Liver (tissue), 9 donors: ENCODE measurements around the gene FILIP1L. TPM values are rescaled to one million over a fixed set of nuclear protein-coding genes. Genes with fewer than 3 reads are reported as not detected.

Experiments
- DNase-seq: peaks from one replicate; pipeline ENCODE4 v3.0.0-alpha.2; 2017; ENCODE audit warnings: low spot score
- H3K27ac ChIP-seq, 2 donors: one replicate each; pipeline ENCODE4 v1.7.0; 2013; ENCODE audit warnings: inconsistent platforms in 2 of 2, low read length in 2 of 2, control low read depth in 1 of 2, low read depth in 1 of 2, mild to moderate bottlenecking in 1 of 2
- H3K27me3 ChIP-seq, 4 donors: one replicate each; pipeline versions ENCODE4 v1.6.1 to v1.7.0; 2013; ENCODE audit warnings: low read length in 3 of 4, inconsistent platforms in 1 of 4, mild to moderate bottlenecking in 1 of 4, moderate library complexity in 1 of 4; ENCODE audit not compliant: control insufficient read depth in 4 of 4, insufficient read depth in 4 of 4
- H3K36me3 ChIP-seq, 4 donors: one replicate each; pipeline versions ENCODE4 v1.6.1 to v1.7.0; 2013; ENCODE audit warnings: low read length in 3 of 4, mild to moderate bottlenecking in 3 of 4, low read depth in 1 of 4, moderate library complexity in 1 of 4; ENCODE audit not compliant: control insufficient read depth in 4 of 4, insufficient read depth in 3 of 4
- H3K4me1 ChIP-seq, 4 donors: one replicate each; pipeline versions ENCODE4 v1.6.1 to v1.7.0; 2013; ENCODE audit warnings: low read length in 3 of 4, mild to moderate bottlenecking in 3 of 4, moderate library complexity in 1 of 4; ENCODE audit not compliant: control insufficient read depth in 4 of 4, insufficient read depth in 4 of 4
- H3K4me3 ChIP-seq, 3 donors: one replicate each; pipeline versions ENCODE4 v1.6.1 to v1.7.0; 2013; ENCODE audit warnings: low read length in 3 of 3, control low read depth in 1 of 3, low read depth in 1 of 3, mild to moderate bottlenecking in 1 of 3
- H3K9ac ChIP-seq, 2 donors: one replicate each; pipeline ENCODE4 v1.7.0; 2013; ENCODE audit warnings: low read length in 2 of 2, mild to moderate bottlenecking in 2 of 2, moderate library complexity in 2 of 2, control low read depth in 1 of 2, low read depth in 1 of 2
- H3K9me3 ChIP-seq, 4 donors: one replicate each; pipeline versions ENCODE4 v1.6.1 to v1.7.0; 2013; ENCODE audit warnings: low read length in 3 of 4; ENCODE audit not compliant: control insufficient read depth in 4 of 4
- FOXA1 ChIP-seq: IDR thresholded peaks from 2 replicates; pipeline ENCODE4 v1.6.1; 2016; ENCODE audit warnings: antibody characterized with exemption
- FOXA2 ChIP-seq: IDR thresholded peaks from 2 replicates; pipeline ENCODE4 v1.6.1; 2016; ENCODE audit warnings: antibody characterized with exemption
- GABPA ChIP-seq, 2 donors: IDR thresholded peaks in 1 of 2; conservative IDR thresholded peaks in 1 of 2; 2 replicates each; pipeline ENCODE4 v1.6.1; 2016; ENCODE audit warnings: antibody characterized with exemption in 2 of 2, mild to moderate bottlenecking in 1 of 2, moderate library complexity in 1 of 2
- HNF4G ChIP-seq: IDR thresholded peaks from 2 replicates; pipeline ENCODE4 v1.6.1; 2016; ENCODE audit warnings: antibody characterized with exemption
- JUND ChIP-seq, 2 donors: IDR thresholded peaks; 2 replicates each; pipeline ENCODE4 v1.6.1; 2016; ENCODE audit warnings: antibody characterized with exemption in 2 of 2
- MAX ChIP-seq: IDR thresholded peaks from 2 replicates; pipeline ENCODE4 v1.6.1; 2016; ENCODE audit warnings: antibody characterized with exemption
- NR2F2 ChIP-seq: IDR thresholded peaks from 2 replicates; pipeline ENCODE4 v1.6.1; 2016; ENCODE audit warnings: antibody characterized with exemption
- RAD21 ChIP-seq, 2 donors: IDR thresholded peaks; 2 replicates each; pipeline ENCODE4 v1.6.1; 2016; ENCODE audit warnings: antibody characterized with exemption in 2 of 2, mild to moderate bottlenecking in 2 of 2
- REST ChIP-seq: IDR thresholded peaks from 2 replicates; pipeline ENCODE4 v1.6.1; 2016; ENCODE audit warnings: antibody characterized with exemption, mild to moderate bottlenecking
- RXRA ChIP-seq, 2 donors: IDR thresholded peaks; 2 replicates each; pipeline ENCODE4 v1.6.1; 2017 to 2018; ENCODE audit warnings: antibody characterized with exemption in 2 of 2, mild to moderate bottlenecking in 1 of 2
- SP1 ChIP-seq: IDR thresholded peaks from 2 replicates; pipeline ENCODE4 v1.6.1; 2018; ENCODE audit warnings: antibody characterized with exemption, mild to moderate bottlenecking
- TAF1 ChIP-seq: conservative IDR thresholded peaks from 2 replicates; pipeline ENCODE4 v1.6.1; 2016; ENCODE audit warnings: antibody characterized with exemption, mild to moderate bottlenecking
- YY1 ChIP-seq: IDR thresholded peaks from 2 replicates; pipeline ENCODE4 v1.6.1; 2016; ENCODE audit warnings: antibody characterized with exemption, mild to moderate bottlenecking
- ZBTB33 ChIP-seq: IDR thresholded peaks from 2 replicates; pipeline ENCODE4 v1.6.1; 2016; ENCODE audit warnings: antibody characterized with exemption
- WGBS: extraction: QIAGEN DNeasy Blood & Tissue Kit; methylation state at CpG from one replicate; pipeline ENCODE4 v1.1.7; 2013; 5-methylcytosine and 5-hydroxymethylcytosine counted together
- polyA plus RNA-seq, 2 donors: library from polyadenylated mRNA; stranded (reverse) in 1 of 2; unstranded in 1 of 2; fragments of 200-250 nt in 1 of 2; fragments of >200 nt in 1 of 2; fragmentation: Nextera tagmentation in 1 of 2; extraction: Ambion mirVana in 1 of 2; gene quantifications; one replicate each; pipeline versions ENCODE4 v1.2.1 to v1.2.3, GENCODE V29; 2013 to 2015
- total RNA-seq, 2 donors: library from RNA; depleted of rRNA; stranded (reverse); fragments of >200 nt; gene quantifications; one replicate each; pipeline ENCODE4 v1.2.3, GENCODE V29; 2014
- TF ChIP-seq, protein P1 (sequence below): IDR thresholded peaks from 2 replicates; pipeline ENCODE4 v1.6.1; 2016; ENCODE audit warnings: antibody characterized with exemption
- donor health status: healthy.
- donor health status: healthy.
- donor health status: healthy.
- donor health status: healthy.
- donor health status: healthy.

Gene FILIP1L
- total and polyA plus RNA-seq, 4 donors, result 1.4 to 6.5 (median 1.9) TPM

GRCh38 chr3:100099621-100100020 lies 14.7 kb downstream of the FILIP1L start:
- TF ChIP-seq TAF1 (no peak), ZBTB33 (no peak), RAD21 (IDR thresholded peaks at IDR 0.05) (no peak), REST (no peak), GABPA (IDR thresholded peaks at IDR 0.05 in 1 of 2, conservative IDR thresholded peaks at IDR 0.05 in 1 of 2) (no peak), YY1 (no peak), MAX (no peak), SP1 (no peak), FOXA2 (no peak), FOXA1 (no peak), NR2F2 (no peak), RXRA (IDR thresholded peaks at IDR 0.05) (no peak), JUND (IDR thresholded peaks at IDR 0.05) (no peak), HNF4G (no peak)
- H3K36me3 ChIP-seq, result no peaks in the 10 kb centered on the region
- no peak overlapping the region for H3K4me3 ChIP-seq
- DNase-seq, result no peak
- H3K9me3 ChIP-seq, result no peaks in the 10 kb centered on the region
- 84% methylated on average over 2 of the region's 2 CpGs for WGBS
- H3K9ac ChIP-seq, result no peak overlapping the region
- peaks cover 6 to 34% (median 22%) of the 10 kb centered on the region in 4 donors for H3K4me1 ChIP-seq
- H3K27me3 ChIP-seq, result no peaks in the 10 kb centered on the region
- no peak overlapping the region for H3K27ac ChIP-seq

GRCh38 chr3:100098784-100099070 lies 15.6 kb downstream of the FILIP1L start:
- DNase-seq, result no peak
- Histone ChIP-seq H3K9ac (no peak overlapping the region), H3K27ac (peak overlapping the region; percentile 68 to 79), H3K4me3 (no peak overlapping the region), H3K27me3 (no peaks in the 10 kb centered on the region), H3K36me3 (no peaks in the 10 kb centered on the region), H3K9me3 (no peaks in the 10 kb centered on the region), H3K4me1 (peaks cover 3 to 25% (median 14%) of the 10 kb centered on the region in 4 donors)
- TF ChIP-seq GABPA (IDR thresholded peaks at IDR 0.05 in 1 of 2, conservative IDR thresholded peaks at IDR 0.05 in 1 of 2), result no peak
- no peak for TF ChIP-seq YY1
- TF ChIP-seq NR2F2, result no peak
- TF ChIP-seq, protein P1, sequence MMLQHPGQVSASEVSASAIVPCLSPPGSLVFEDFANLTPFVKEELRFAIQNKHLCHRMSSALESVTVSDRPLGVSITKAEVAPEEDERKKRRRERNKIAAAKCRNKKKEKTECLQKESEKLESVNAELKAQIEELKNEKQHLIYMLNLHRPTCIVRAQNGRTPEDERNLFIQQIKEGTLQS, result no peak
- TF ChIP-seq MAX, result no peak
